Posterior vena cava (tissue), 2 donors: Measurements from ENCODE around the gene IGSF23. TPM values are rescaled to one million over a fixed set of nuclear protein-coding genes. Genes with fewer than 3 reads are reported as not detected.
A peak's percentile ranks its signal among the peaks of the same experiment; 100 is the strongest.
"Not testable (repeated sequence)": the region's sequence is repeated elsewhere in the genome, so short reads cannot be mapped to it uniquely, and the experiment has no call there.

Experiments used
- DNase-seq: peaks from one replicate; pipeline ENCODE4 v3.0.0-alpha.2; 2020; ENCODE audit warnings: low spot score
- intact Hi-C, 2 donors: fragments of 100-400 bp; cut with DNase I; formaldehyde crosslinking; loops; one replicate each; pipeline versions ENCODE4 v1.14.1 to v1.14.2; 2022 to 2023
- total RNA-seq, 2 donors: library from RNA; stranded (reverse); fragmentation: NEBNext Ultra II Directional; extraction: Animal tissue kit (Norgen Biotek cat#: 25700); gene quantifications; one replicate each; pipeline ENCODE4 v1.2.1, GENCODE V29; 2021
- donor health status: DM: yes; HTN: yes; CAD: no.
- donor health status: DM: yes; HTN: yes; CAD: no.

The IGSF23 gene
- total RNA-seq, 2 donors from 2014 or later: not detected

- no peak for DNase-seq
- intact Hi-C loops: no loop called here
These were observed 7.8 kb upstream of the IGSF23 start for GRCh38 chr19:44605547-44605946.

- intact Hi-C loops: no loop called here
- no peak for DNase-seq
These were observed 6.3 kb upstream of the IGSF23 start for GRCh38 chr19:44607049-44607448.

GRCh38 chr19:44607917-44608316, 5.4 kb upstream of the IGSF23 start:
- intact Hi-C loops: no loop called here
- no peak for DNase-seq

- intact Hi-C loops: no loop called here
- no peak for DNase-seq
These were observed 5.0 kb upstream of the IGSF23 start for GRCh38 chr19:44608391-44608821.

GRCh38 chr19:44609219-44609618, 4.1 kb upstream of the IGSF23 start:
- DNase-seq: no peak
- intact Hi-C loops: no loop called here

- DNase-seq, intact Hi-C loops: not testable (repeated sequence)
These were observed 2.9 kb upstream of the IGSF23 start for GRCh38 chr19:44610497-44610896.

- DNase-seq: no peak
- intact Hi-C loops: no loop called here
These were observed 1.5 kb upstream of the IGSF23 start for GRCh38 chr19:44611812-44612295.

GRCh38 chr19:44614313-44614712, 950 bp downstream of the IGSF23 start:
- DNase-seq: no peak
- intact Hi-C loops: no loop called here

- intact Hi-C loops: loop anchor here in 1 of 2 donors (1.0 kb wide), 1 partner anchor 32 kb away; no protein-coding TSS in a partner anchor
- no peak for DNase-seq
These were observed 2.5 kb downstream of the IGSF23 start for GRCh38 chr19:44615863-44616247.

- no peak for DNase-seq
- intact Hi-C loops: no loop called here
These were observed 3.9 kb downstream of the IGSF23 start for GRCh38 chr19:44617110-44617880.

GRCh38 chr19:44618640-44619357, 5.4 kb downstream of the IGSF23 start:
- intact Hi-C loops: no loop called here

GRCh38 chr19:44620667-44621066, 7.3 kb downstream of the IGSF23 start:
- intact Hi-C loops: no loop called here
- DNase-seq: no peak

More at GRCh38 chr19:44618640-44619357, 5.4 kb downstream of the IGSF23 start:
- no peak for DNase-seq

GRCh38 chr19:44621367-44621766, 8.0 kb downstream of the IGSF23 start:
- DNase-seq: no peak
- intact Hi-C loops: no loop called here

- DNase-seq: no peak
- intact Hi-C loops: no loop called here
These were observed 9.7 kb downstream of the IGSF23 start for GRCh38 chr19:44623080-44623479.

- no peak for DNase-seq
- intact Hi-C loops: no loop called here
These were observed 10.3 kb downstream of the IGSF23 start for GRCh38 chr19:44623626-44624025.

GRCh38 chr19:44624840-44625354, 11.5 kb downstream of the IGSF23 start:
- intact Hi-C loops: no loop called here
- DNase-seq: no peak

- intact Hi-C loops: not testable (repeated sequence)
These were observed 12.3 kb downstream of the IGSF23 start for GRCh38 chr19:44625637-44626036.

GRCh38 chr19:44626048-44626624, 12.8 kb downstream of the IGSF23 start:
- intact Hi-C loops: no loop called here
- no peak for DNase-seq

More at GRCh38 chr19:44625637-44626036, 12.3 kb downstream of the IGSF23 start:
- not testable (repeated sequence) for DNase-seq

GRCh38 chr19:44627631-44628030, 14.3 kb downstream of the IGSF23 start:
- intact Hi-C loops: no loop called here
- no peak for DNase-seq

GRCh38 chr19:44628793-44629192, 15.4 kb downstream of the IGSF23 start:
- DNase-seq: peak; percentile 36
- intact Hi-C loops: no loop called here
